Subcutaneous adipose tissue (tissue), 4 donors: ENCODE measurements around the gene MS4A3. TPM values are rescaled to one million over a fixed set of nuclear protein-coding genes. Genes with fewer than 3 reads are reported as not detected.

Experiments used
- CTCF ChIP-seq: fragments of 450-650 bp; IDR thresholded peaks from one replicate; pipeline ENCODE4 v1.5.1; 2016; ENCODE audit warnings: low read depth, mild to moderate bottlenecking, control low read depth, antibody characterized with exemption, moderate library complexity
- total RNA-seq, 4 donors: library from RNA; depleted of rRNA; stranded (reverse); fragments of >200 nt; gene quantifications; one replicate each; pipeline ENCODE4 v1.1.0, GENCODE V29; 2016

The MS4A3 gene
- not detected for total RNA-seq

GRCh38 chr11:60056349-60056969, at the start of gene MS4A3:
MS4A3 (plus strand) TSS chr11:60056665; CDS start chr11:60061161, 4,496 bp downstream.
- no peak for TF ChIP-seq CTCF

GRCh38 chr11:60016881-60017280, 39.6 kb upstream of the MS4A3 start, which contains the start of gene OOSP4B:
OOSP4B (plus strand) TSS chr11:60017181.
- TF ChIP-seq CTCF: no peak

GRCh38 chr11:60018058-60018457, 38.4 kb upstream of the MS4A3 start:
- TF ChIP-seq CTCF: no peak

- TF ChIP-seq CTCF: no peak
These were observed 27.3 kb upstream of the MS4A3 start for GRCh38 chr11:60029015-60029632.

GRCh38 chr11:60040109-60040508, 16.4 kb upstream of the MS4A3 start, which contains the start of gene OOSP2:
OOSP2 (plus strand) TSS chr11:60040409; CDS start chr11:60040460, 51 bp downstream.
- no peak for TF ChIP-seq CTCF

GRCh38 chr11:60059052-60059451, 2.6 kb downstream of the MS4A3 start:
- TF ChIP-seq CTCF: no peak

GRCh38 chr11:60059521-60060240, 3.2 kb downstream of the MS4A3 start:
- TF ChIP-seq CTCF: no peak
